Cerebellar nuclear complex (tissue), 1 donor: ENCODE measurements around the gene DISC1.

ENCODE experiments used
- DNase-seq, 2 experiments: peaks; one replicate each; lab custom pipeline; 2025; lab: John Stamatoyannopoulos, UW

The DISC1 gene

GRCh38 chr1:231998791-231999190 is 372.2 kb downstream of the DISC1 start:
- no peak for DNase-seq

- no peak for DNase-seq
Measured at GRCh38 chr1:232005300-232005699, 378.7 kb downstream of the DISC1 start.

- DNase-seq = no peak
Measured at GRCh38 chr1:232009741-232010140, 383.2 kb downstream of the DISC1 start.

- no peak for DNase-seq
Measured at GRCh38 chr1:232011961-232012360, 385.4 kb downstream of the DISC1 start.

GRCh38 chr1:232012773-232013386 is 386.3 kb downstream of the DISC1 start:
- no peak for DNase-seq

GRCh38 chr1:232014941-232015340 is 388.4 kb downstream of the DISC1 start:
- DNase-seq = no peak

GRCh38 chr1:232016616-232017015 is 390.0 kb downstream of the DISC1 start:
- no peak for DNase-seq

- no peak for DNase-seq
Measured at GRCh38 chr1:232017057-232017456, 390.5 kb downstream of the DISC1 start.

GRCh38 chr1:232017759-232018158 is 391.2 kb downstream of the DISC1 start:
- DNase-seq = no peak

- no peak for DNase-seq
Measured at GRCh38 chr1:232018231-232019025, 391.8 kb downstream of the DISC1 start.

GRCh38 chr1:232019026-232019340 is 392.4 kb downstream of the DISC1 start:
- no peak for DNase-seq

GRCh38 chr1:232020352-232020751 is 393.8 kb downstream of the DISC1 start:
- no peak for DNase-seq

GRCh38 chr1:232029315-232029714 is 402.7 kb downstream of the DISC1 start:
- DNase-seq = no peak

GRCh38 chr1:232031156-232031555 is 404.6 kb downstream of the DISC1 start:
- DNase-seq = no peak

GRCh38 chr1:232033285-232033684 is 406.7 kb downstream of the DISC1 start:
- DNase-seq = no peak

- no peak for DNase-seq
Measured at GRCh38 chr1:232034556-232034955, 408.0 kb downstream of the DISC1 start.

- DNase-seq = no peak
Measured at GRCh38 chr1:232036181-232036933, 409.8 kb downstream of the DISC1 start.

GRCh38 chr1:232037774-232038388 is 411.3 kb downstream of the DISC1 start:
- DNase-seq = no peak

- peak; percentile 19 to 57 for DNase-seq
Measured at GRCh38 chr1:232038706-232039677, 412.4 kb downstream of the DISC1 start.

GRCh38 chr1:232040260-232040659 is 413.7 kb downstream of the DISC1 start:
- DNase-seq = no peak

- no peak for DNase-seq
Measured at GRCh38 chr1:232044728-232045127, 418.1 kb downstream of the DISC1 start.
